Activated CD4-positive, alpha-beta T cell treated with anti-CD3 and anti-CD28 coated beads for 36 hours (primary cell): ENCODE measurements around the gene MBTPS2. TPM values are rescaled to one million over a fixed set of nuclear protein-coding genes. Genes with fewer than 3 reads are reported as not detected.
A peak's percentile ranks its signal among the peaks of the same experiment; 100 is the strongest.

Experiments
- ATAC-seq: fragments of 200-7000 bp; cut with Tn5 transposase; one replicate; pipeline ENCODE4 v1.10.0; 2021; ENCODE audit warnings: mild to moderate bottlenecking, moderate library complexity
- CTCF ChIA-PET: fragments of 350-600 bp; sonication (Branson Sonifier 250); formaldehyde crosslinking; loops from one replicate; lab custom pipeline; 2021; ENCODE audit warnings: antibody characterized with exemption; lab: Charles Lee
- POLR2A ChIA-PET: fragments of 350-600 bp; sonication (Branson Sonifier 250); formaldehyde crosslinking; loops from one replicate; lab custom pipeline; 2021; ENCODE audit warnings: antibody characterized with exemption, inconsistent platforms; lab: Charles Lee
- DNase-seq: peaks from one replicate; pipeline ENCODE4 v3.0.0-alpha.2; 2020
- H3K27ac Mint-ChIP-seq: one replicate; pipeline ENCODE4 v1.8.0; 2021; ENCODE audit warnings: mixed read lengths
- H3K27me3 Mint-ChIP-seq: one replicate; pipeline ENCODE4 v1.8.0; 2021; ENCODE audit warnings: mixed read lengths
- H3K36me3 Mint-ChIP-seq: one replicate; pipeline ENCODE4 v1.8.0; 2021; ENCODE audit warnings: low read depth, mixed read lengths
- H3K4me1 Mint-ChIP-seq: one replicate; pipeline ENCODE4 v1.8.0; 2021; ENCODE audit warnings: mixed read lengths
- H3K4me3 Mint-ChIP-seq: one replicate; pipeline ENCODE4 v1.8.0; 2021; ENCODE audit warnings: mild to moderate bottlenecking, moderate library complexity, mixed read lengths
- H3K9me3 Mint-ChIP-seq: one replicate; pipeline ENCODE4 v1.8.0; 2021; ENCODE audit warnings: low read depth, mixed read lengths
- intact Hi-C, 2 experiments: fragments of 100-400 bp; cut with DNase I in 1 of 2; cut with micrococcal nuclease in 1 of 2; formaldehyde crosslinking; loops; one replicate each; pipeline versions ENCODE4 v1.14.2 to v1.15.1; 2022 to 2024; cut with DNase I, micrococcal nuclease
- total RNA-seq, 2 experiments: library from RNA; stranded (reverse); gene quantifications; one replicate each; pipeline ENCODE4 v1.2.3, GENCODE V29; 2021

Gene MBTPS2
- total RNA-seq, 2 experiments from 2014 or later = 6.9 to 7.8 TPM

GRCh38 chrX:21911481-21911880 lies 72.1 kb downstream of the MBTPS2 start:
- POLR2A ChIA-PET = no interaction called here
- Mint-ChIP-seq H3K27me3 (no peaks in the 10 kb centered on the region), H3K27ac (no peak overlapping the region), H3K4me3 (no peak overlapping the region), H3K4me1 (peaks cover 8% of the 10 kb centered on the region), H3K36me3 (no peaks in the 10 kb centered on the region), H3K9me3 (no peaks in the 10 kb centered on the region)
- CTCF ChIA-PET = no interaction called here
- DNase-seq (no peak), ATAC-seq (no peak)
- intact Hi-C loops = no loop called here

DNA sequence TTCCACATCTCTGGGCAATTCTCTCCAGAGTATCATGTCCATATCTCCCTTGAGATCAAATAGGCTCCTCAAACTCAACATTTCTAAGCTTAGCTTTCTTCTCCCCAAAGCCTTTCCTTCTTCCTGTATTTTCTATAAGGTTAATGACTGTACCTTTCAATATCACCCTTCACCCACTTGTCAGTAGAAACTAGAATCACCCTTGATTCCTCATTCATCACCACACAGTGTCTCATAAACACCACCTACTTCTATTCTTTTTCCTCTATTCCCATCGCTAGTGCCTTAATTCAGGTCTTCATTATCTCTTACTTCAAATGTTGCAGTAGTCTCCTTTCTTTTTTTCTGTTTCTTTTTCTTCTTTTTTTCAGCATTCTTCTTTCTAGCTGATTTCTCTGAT lies 72.8 kb downstream of the MBTPS2 start:
- peak; percentile 36 for ATAC-seq
- H3K9me3 Mint-ChIP-seq = no peaks in the 10 kb centered on the region
- no peaks in the 10 kb centered on the region for H3K36me3 Mint-ChIP-seq
- peak overlapping the region; percentile 20 for H3K27ac Mint-ChIP-seq
- no peak for DNase-seq
- H3K4me1 Mint-ChIP-seq = peaks cover 8% of the 10 kb centered on the region
- H3K27me3 Mint-ChIP-seq = no peaks in the 10 kb centered on the region
- ChIA-PET CTCF (no interaction called here), POLR2A (no interaction called here)
- intact Hi-C loops = no loop called here
- H3K4me3 Mint-ChIP-seq = no peak overlapping the region

DNA sequence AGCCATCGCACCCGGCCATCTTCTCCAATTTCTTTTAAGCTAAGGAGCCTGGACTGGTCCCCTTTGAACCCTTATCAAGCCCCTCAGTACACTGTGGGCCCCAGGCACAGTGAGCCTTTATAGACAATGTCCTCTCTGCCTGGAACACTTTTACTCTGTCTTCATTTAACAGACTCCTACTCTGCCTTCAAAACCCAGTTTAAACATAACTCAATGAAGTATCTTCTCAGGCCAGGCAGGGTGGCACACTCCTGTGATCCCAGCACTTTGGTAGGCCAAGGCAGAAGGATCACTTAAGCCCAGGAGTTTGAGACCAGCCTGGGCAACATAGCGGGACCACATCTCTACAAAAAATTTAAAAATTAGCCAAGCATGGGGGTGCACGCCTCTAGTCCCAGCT lies 73.6 kb downstream of the MBTPS2 start:
- peaks cover 2% of the 10 kb centered on the region for H3K9me3 Mint-ChIP-seq
- intact Hi-C loops = no loop called here
- ChIA-PET POLR2A (no interaction called here), CTCF (no interaction called here)
- H3K27ac Mint-ChIP-seq = no peak overlapping the region
- H3K4me3 Mint-ChIP-seq = no peak overlapping the region
- H3K4me1 Mint-ChIP-seq = peaks cover 8% of the 10 kb centered on the region
- H3K27me3 Mint-ChIP-seq = no peaks in the 10 kb centered on the region
- H3K36me3 Mint-ChIP-seq = no peaks in the 10 kb centered on the region
- ATAC-seq (no peak), DNase-seq (no peak)

- peaks cover 4% of the 10 kb centered on the region for H3K9me3 Mint-ChIP-seq
- intact Hi-C loops = loop anchor here (1.0 to 5.0 kb wide), 2 partner anchors 15 to 136 kb away; no protein-coding TSS in a partner anchor
- peaks cover 6% of the 10 kb centered on the region for H3K36me3 Mint-ChIP-seq
- H3K4me1 Mint-ChIP-seq = peaks cover 29% of the 10 kb centered on the region
- no peaks in the 10 kb centered on the region for H3K27me3 Mint-ChIP-seq
- DNase-seq (no peak), ATAC-seq (no peak)
- no peak overlapping the region for H3K4me3 Mint-ChIP-seq
- H3K27ac Mint-ChIP-seq = no peak overlapping the region
- ChIA-PET CTCF (no interaction called here), POLR2A (no interaction called here)
Measured at GRCh38 chrX:21926116-21926515, 86.7 kb downstream of the MBTPS2 start.

- no peak overlapping the region for H3K4me3 Mint-ChIP-seq
- H3K27me3 Mint-ChIP-seq = no peaks in the 10 kb centered on the region
- CTCF ChIA-PET = interaction anchor here (1.0 kb wide), 1 partner anchor 88 kb away, joined by 3 read pairs; no protein-coding TSS in a partner anchor
- DNase-seq = no peak
- peaks cover 4% of the 10 kb centered on the region for H3K9me3 Mint-ChIP-seq
- intact Hi-C loops = loop anchor here (1.0 to 5.0 kb wide), 2 partner anchors 15 to 136 kb away; no protein-coding TSS in a partner anchor
- peak overlapping the region; percentile 83 for H3K27ac Mint-ChIP-seq
- peaks cover 6% of the 10 kb centered on the region for H3K36me3 Mint-ChIP-seq
- ATAC-seq = peak; percentile 88
- H3K4me1 Mint-ChIP-seq = peaks cover 30% of the 10 kb centered on the region
- POLR2A ChIA-PET = no interaction called here
Measured at GRCh38 chrX:21926527-21927278, 87.3 kb downstream of the MBTPS2 start.

DNA sequence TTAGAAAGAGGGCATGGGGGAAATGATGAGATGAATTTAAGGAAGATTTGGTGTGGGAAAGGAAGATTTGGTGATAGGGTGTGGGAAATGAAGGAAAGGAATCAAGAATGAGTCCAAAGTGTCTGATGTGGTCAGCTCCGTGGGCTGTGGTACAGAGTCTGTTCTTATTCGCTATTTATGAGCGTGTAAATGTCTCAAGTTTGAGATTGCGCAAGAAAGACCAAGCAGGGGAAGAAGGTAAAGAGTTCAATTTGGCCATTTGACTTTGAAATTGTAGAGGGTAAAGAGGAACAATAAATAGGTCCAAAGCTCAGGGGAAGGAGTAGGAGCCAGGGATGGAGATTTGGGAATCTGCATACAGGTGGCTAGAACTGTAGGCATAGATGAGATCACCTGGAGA lies 89.8 kb downstream of the MBTPS2 start:
- H3K4me3 Mint-ChIP-seq = no peak overlapping the region
- H3K27me3 Mint-ChIP-seq = no peaks in the 10 kb centered on the region
- peak overlapping the region; percentile 79 for H3K27ac Mint-ChIP-seq
- intact Hi-C loops = loop anchor here in 1 of 2 experiments (1.0 to 5.0 kb wide), 2 partner anchors 12 to 133 kb away; no protein-coding TSS in a partner anchor
- ChIA-PET CTCF (interaction anchor here (0.7 kb wide), 1 partner anchor 10 kb away, joined by 4 read pairs; no protein-coding TSS in a partner anchor), POLR2A (no interaction called here)
- H3K4me1 Mint-ChIP-seq = peaks cover 40% of the 10 kb centered on the region
- no peak for DNase-seq
- no peak for ATAC-seq
- H3K9me3 Mint-ChIP-seq = peaks cover 4% of the 10 kb centered on the region
- H3K36me3 Mint-ChIP-seq = peaks cover 6% of the 10 kb centered on the region

DNA sequence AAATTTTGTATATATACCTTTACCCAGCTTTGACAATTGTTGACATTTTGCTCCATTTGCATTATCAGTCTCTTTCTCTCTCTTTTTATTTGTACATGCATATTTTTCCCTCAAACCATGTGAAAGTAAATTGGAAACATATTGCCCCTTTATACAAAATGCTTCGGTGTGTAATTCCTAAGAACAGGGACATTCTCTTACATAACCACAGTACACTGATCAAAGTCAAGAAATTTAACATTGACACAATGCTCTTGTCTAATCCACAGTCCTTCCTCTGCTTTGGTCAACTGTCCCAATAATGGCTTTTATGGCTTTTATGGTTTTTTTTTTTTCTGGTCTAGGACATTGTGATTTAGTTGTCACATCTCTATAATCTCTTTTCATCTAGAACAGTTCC lies 91.6 kb downstream of the MBTPS2 start:
- no peaks in the 10 kb centered on the region for H3K27me3 Mint-ChIP-seq
- ChIA-PET POLR2A (no interaction called here), CTCF (no interaction called here)
- peak overlapping the region; percentile 37 for H3K27ac Mint-ChIP-seq
- peaks cover 4% of the 10 kb centered on the region for H3K9me3 Mint-ChIP-seq
- ATAC-seq (no peak), DNase-seq (no peak)
- peaks cover 6% of the 10 kb centered on the region for H3K36me3 Mint-ChIP-seq
- intact Hi-C loops = no loop called here
- H3K4me3 Mint-ChIP-seq = no peak overlapping the region
- H3K4me1 Mint-ChIP-seq = peaks cover 40% of the 10 kb centered on the region

DNA sequence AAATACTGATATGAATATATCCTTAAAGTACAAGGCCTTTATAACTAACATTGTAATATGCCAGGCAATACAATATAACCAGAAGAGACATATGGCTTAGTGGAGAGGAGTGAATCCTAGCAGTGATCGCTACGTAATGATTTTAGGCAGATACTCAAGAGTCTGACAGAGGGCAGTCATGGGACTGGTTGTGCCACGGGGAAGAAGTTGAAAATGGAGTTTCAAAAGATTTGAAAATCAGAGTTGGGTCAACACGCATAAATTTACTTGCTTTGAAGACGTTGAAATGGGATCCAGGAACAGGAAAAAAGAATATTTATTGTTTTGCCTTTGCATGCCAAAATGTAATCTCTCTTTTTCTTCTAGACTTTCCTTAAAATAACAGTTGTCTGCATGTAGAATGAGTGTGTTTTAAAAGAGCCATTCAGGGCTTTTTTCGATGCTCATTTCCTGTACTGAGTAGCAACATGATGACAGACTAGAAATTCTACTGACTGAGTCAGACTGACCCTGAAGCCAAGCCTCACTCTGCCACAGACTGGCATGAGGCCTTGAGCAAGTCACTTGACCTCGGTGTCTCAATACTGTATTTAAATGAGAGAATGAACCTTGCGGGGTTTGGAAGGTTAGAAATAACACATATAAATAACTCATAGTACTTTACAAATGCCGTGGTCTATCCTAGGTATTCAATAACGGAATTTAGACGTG lies 93.0 kb downstream of the MBTPS2 start:
- Mint-ChIP-seq H3K9me3 (peaks cover 4% of the 10 kb centered on the region), H3K36me3 (peaks cover 6% of the 10 kb centered on the region), H3K4me1 (peaks cover 33% of the 10 kb centered on the region), H3K27ac (peak overlapping the region; percentile 77), H3K27me3 (no peaks in the 10 kb centered on the region), H3K4me3 (no peak overlapping the region)
- peak; percentile 35 for DNase-seq
- POLR2A ChIA-PET = no interaction called here
- ATAC-seq = peak; percentile 84
- CTCF ChIA-PET = interaction anchor here (0.6 kb wide), 1 partner anchor 99 kb away, joined by 3 read pairs; no protein-coding TSS in a partner anchor
- intact Hi-C loops = no loop called here

DNA sequence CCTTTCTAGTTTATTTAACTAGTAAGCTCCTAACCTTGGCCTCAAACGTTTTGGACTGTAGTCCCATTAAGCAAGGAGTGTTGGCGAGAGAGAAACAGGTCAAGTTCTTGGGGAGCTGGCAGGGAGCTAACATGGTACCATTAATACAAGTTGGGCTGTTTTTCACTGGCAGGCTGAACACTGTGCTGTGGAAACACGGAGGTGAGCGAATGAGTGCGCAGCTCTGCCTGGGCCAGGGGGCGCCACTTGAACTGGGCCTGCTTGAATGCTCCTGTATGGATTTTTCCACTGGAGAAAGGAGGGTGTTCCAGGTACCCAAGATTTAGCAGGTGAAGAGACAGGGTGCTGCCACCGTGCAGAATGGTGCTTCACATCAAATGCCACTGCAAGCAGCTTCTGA lies 93.7 kb downstream of the MBTPS2 start:
- DNase-seq = no peak
- peak overlapping the region; percentile 77 for H3K27ac Mint-ChIP-seq
- peaks cover 4% of the 10 kb centered on the region for H3K9me3 Mint-ChIP-seq
- no peak overlapping the region for H3K4me3 Mint-ChIP-seq
- ChIA-PET POLR2A (interaction anchor here (0.6 kb wide), 1 partner anchor 1810 kb away, joined by 3 read pairs; the partner anchor contains the start of gene ACOT9), CTCF (interaction anchor here (0.6 kb wide), 1 partner anchor 99 kb away, joined by 3 read pairs; no protein-coding TSS in a partner anchor)
- no peaks in the 10 kb centered on the region for H3K27me3 Mint-ChIP-seq
- H3K36me3 Mint-ChIP-seq = peaks cover 6% of the 10 kb centered on the region
- peaks cover 33% of the 10 kb centered on the region for H3K4me1 Mint-ChIP-seq
- no peak for ATAC-seq
- intact Hi-C loops = no loop called here

- H3K4me3 Mint-ChIP-seq = no peak overlapping the region
- intact Hi-C loops = no loop called here
- POLR2A ChIA-PET = no interaction called here
- DNase-seq (no peak), ATAC-seq (no peak)
- peaks cover 27% of the 10 kb centered on the region for H3K4me1 Mint-ChIP-seq
- no peaks in the 10 kb centered on the region for H3K36me3 Mint-ChIP-seq
- CTCF ChIA-PET = no interaction called here
- H3K27ac Mint-ChIP-seq = no peak overlapping the region
- no peaks in the 10 kb centered on the region for H3K27me3 Mint-ChIP-seq
- no peaks in the 10 kb centered on the region for H3K9me3 Mint-ChIP-seq
Measured at GRCh38 chrX:21934414-21934813, 95.0 kb downstream of the MBTPS2 start.
